ENCODE data around the gene C1orf159. TPM values are rescaled to one million over a fixed set of nuclear protein-coding genes. Genes with fewer than 3 reads are reported as not detected.

C1orf159 gene
- polyA plus RNA-seq, 1 donor from 2014 or later, result 31.5 TPM

DNA sequence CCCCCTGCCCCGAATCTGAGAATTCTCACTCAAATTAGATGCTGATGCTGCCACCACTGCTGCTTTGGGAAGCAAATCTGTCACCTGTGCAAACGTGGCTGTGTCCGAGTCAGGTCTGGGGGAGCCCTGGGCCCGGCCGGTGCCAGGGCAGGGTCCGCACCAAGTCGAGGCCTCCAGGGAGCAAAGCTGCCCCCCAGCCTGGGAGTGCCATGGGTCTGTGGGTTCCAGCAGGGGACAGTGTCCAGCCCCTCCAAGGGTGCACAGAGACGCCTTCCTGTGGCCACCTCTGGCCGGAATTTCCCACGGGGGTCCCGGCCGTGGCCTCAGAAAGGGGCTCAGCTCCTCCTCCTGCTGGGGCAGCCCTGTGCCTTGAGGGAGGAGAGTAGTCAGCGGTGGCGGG is 30.1 kb upstream of the C1orf159 start:
- no peaks in the 10 kb centered on the region for H3K9me2 ChIP-seq (ENCODE audit: insufficient read depth, low read length)
- no peaks in the 10 kb centered on the region for H3K9me3 ChIP-seq (ENCODE audit: low read length)
- H3K27me3 ChIP-seq (ENCODE audit: insufficient read depth, low read depth, low read length), result no peaks in the 10 kb centered on the region
- H3K4me3 ChIP-seq (ENCODE audit: low read length), result no peak overlapping the region
- H3K79me2 ChIP-seq (replicated peaks; ENCODE audit: insufficient read depth, low read length), result no peaks in the 10 kb centered on the region
- no peak overlapping the region for H2AFZ ChIP-seq (ENCODE audit: low read depth, low read length)
- no peak overlapping the region for H3K27ac ChIP-seq (ENCODE audit: low read length)
- no peaks in the 10 kb centered on the region for H3K36me3 ChIP-seq (ENCODE audit: insufficient read depth, low read length)
- TF ChIP-seq POLR2AphosphoS5 (IDR thresholded peaks at IDR 0.05) (no peak), MXI1 (conservative IDR thresholded peaks at IDR 0.05; ENCODE audit: poor library complexity, severe bottlenecking) (no peak), TAF1 (IDR thresholded peaks at IDR 0.05; ENCODE audit: low read depth) (no peak), EZH2 (IDR thresholded peaks at IDR 0.05; ENCODE audit: borderline replicate concordance, insufficient read depth, low read length, poor library complexity, severe bottlenecking) (no peak), RAD21 (conservative IDR thresholded peaks at IDR 0.05) (no peak), EP300 (conservative IDR thresholded peaks at IDR 0.05; ENCODE audit: poor library complexity, severe bottlenecking) (no peak), SMC3 (conservative IDR thresholded peaks at IDR 0.05; ENCODE audit: poor library complexity) (no peak)
- TF ChIP-seq, protein P1, sequence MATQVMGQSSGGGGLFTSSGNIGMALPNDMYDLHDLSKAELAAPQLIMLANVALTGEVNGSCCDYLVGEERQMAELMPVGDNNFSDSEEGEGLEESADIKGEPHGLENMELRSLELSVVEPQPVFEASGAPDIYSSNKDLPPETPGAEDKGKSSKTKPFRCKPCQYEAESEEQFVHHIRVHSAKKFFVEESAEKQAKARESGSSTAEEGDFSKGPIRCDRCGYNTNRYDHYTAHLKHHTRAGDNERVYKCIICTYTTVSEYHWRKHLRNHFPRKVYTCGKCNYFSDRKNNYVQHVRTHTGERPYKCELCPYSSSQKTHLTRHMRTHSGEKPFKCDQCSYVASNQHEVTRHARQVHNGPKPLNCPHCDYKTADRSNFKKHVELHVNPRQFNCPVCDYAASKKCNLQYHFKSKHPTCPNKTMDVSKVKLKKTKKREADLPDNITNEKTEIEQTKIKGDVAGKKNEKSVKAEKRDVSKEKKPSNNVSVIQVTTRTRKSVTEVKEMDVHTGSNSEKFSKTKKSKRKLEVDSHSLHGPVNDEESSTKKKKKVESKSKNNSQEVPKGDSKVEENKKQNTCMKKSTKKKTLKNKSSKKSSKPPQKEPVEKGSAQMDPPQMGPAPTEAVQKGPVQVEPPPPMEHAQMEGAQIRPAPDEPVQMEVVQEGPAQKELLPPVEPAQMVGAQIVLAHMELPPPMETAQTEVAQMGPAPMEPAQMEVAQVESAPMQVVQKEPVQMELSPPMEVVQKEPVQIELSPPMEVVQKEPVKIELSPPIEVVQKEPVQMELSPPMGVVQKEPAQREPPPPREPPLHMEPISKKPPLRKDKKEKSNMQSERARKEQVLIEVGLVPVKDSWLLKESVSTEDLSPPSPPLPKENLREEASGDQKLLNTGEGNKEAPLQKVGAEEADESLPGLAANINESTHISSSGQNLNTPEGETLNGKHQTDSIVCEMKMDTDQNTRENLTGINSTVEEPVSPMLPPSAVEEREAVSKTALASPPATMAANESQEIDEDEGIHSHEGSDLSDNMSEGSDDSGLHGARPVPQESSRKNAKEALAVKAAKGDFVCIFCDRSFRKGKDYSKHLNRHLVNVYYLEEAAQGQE (IDR thresholded peaks at IDR 0.05; ENCODE audit: borderline replicate concordance), result no peak
- TF ChIP-seq, protein P2, sequence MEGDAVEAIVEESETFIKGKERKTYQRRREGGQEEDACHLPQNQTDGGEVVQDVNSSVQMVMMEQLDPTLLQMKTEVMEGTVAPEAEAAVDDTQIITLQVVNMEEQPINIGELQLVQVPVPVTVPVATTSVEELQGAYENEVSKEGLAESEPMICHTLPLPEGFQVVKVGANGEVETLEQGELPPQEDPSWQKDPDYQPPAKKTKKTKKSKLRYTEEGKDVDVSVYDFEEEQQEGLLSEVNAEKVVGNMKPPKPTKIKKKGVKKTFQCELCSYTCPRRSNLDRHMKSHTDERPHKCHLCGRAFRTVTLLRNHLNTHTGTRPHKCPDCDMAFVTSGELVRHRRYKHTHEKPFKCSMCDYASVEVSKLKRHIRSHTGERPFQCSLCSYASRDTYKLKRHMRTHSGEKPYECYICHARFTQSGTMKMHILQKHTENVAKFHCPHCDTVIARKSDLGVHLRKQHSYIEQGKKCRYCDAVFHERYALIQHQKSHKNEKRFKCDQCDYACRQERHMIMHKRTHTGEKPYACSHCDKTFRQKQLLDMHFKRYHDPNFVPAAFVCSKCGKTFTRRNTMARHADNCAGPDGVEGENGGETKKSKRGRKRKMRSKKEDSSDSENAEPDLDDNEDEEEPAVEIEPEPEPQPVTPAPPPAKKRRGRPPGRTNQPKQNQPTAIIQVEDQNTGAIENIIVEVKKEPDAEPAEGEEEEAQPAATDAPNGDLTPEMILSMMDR (IDR thresholded peaks at IDR 0.05; ENCODE audit: poor library complexity, severe bottlenecking), result no peak
- H3K4me2 ChIP-seq (ENCODE audit: low read length), result no peak overlapping the region
- no peaks in the 10 kb centered on the region for H4K20me1 ChIP-seq (ENCODE audit: insufficient read depth)
- no peak overlapping the region for H3K9ac ChIP-seq (ENCODE audit: low read length)
- H3F3A ChIP-seq (ENCODE audit: insufficient read depth, low read length, poor library complexity, severe bottlenecking), result no peaks in the 10 kb centered on the region

DNA sequence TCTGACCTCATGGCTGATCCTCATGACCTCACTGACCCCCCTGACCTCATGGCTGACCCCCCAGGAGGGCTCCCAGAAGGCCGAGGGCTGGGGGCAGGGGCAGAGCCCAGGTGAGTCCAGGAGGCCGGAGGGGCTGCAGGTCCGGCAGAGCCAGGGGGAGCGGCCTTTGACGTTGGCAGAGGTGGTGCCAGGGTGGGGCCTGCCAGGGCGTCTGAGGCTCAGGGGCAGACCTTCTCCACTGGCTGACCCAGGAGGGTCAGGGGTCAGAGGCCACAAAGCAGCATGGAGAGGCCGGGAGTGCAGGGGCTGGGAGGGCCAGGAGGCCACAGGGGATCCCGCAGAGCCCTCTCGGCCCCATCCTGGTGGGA is 29.6 kb upstream of the C1orf159 start:
- H3K9ac ChIP-seq (ENCODE audit: low read length), result no peak overlapping the region
- no peaks in the 10 kb centered on the region for H3K9me3 ChIP-seq (ENCODE audit: low read length)
- H2AFZ ChIP-seq (ENCODE audit: low read depth, low read length), result no peak overlapping the region
- no peak for TF ChIP-seq RAD21 (conservative IDR thresholded peaks at IDR 0.05)
- no peak for TF ChIP-seq POLR2AphosphoS5 (IDR thresholded peaks at IDR 0.05)
- no peak for TF ChIP-seq SMC3 (conservative IDR thresholded peaks at IDR 0.05; ENCODE audit: poor library complexity)
- no peak for TF ChIP-seq TAF1 (IDR thresholded peaks at IDR 0.05; ENCODE audit: low read depth)
- TF ChIP-seq, protein P2 (IDR thresholded peaks at IDR 0.05; ENCODE audit: poor library complexity, severe bottlenecking), result no peak
- TF ChIP-seq EZH2 (IDR thresholded peaks at IDR 0.05; ENCODE audit: borderline replicate concordance, insufficient read depth, low read length, poor library complexity, severe bottlenecking), result no peak
- TF ChIP-seq, protein P1 (IDR thresholded peaks at IDR 0.05; ENCODE audit: borderline replicate concordance), result no peak
- TF ChIP-seq EP300 (conservative IDR thresholded peaks at IDR 0.05; ENCODE audit: poor library complexity, severe bottlenecking), result no peak
- TF ChIP-seq MXI1 (conservative IDR thresholded peaks at IDR 0.05; ENCODE audit: poor library complexity, severe bottlenecking), result no peak
- H3K27me3 ChIP-seq (ENCODE audit: insufficient read depth, low read depth, low read length), result no peaks in the 10 kb centered on the region
- H3K36me3 ChIP-seq (ENCODE audit: insufficient read depth, low read length), result no peaks in the 10 kb centered on the region
- H3F3A ChIP-seq (ENCODE audit: insufficient read depth, low read length, poor library complexity, severe bottlenecking), result no peaks in the 10 kb centered on the region
- no peaks in the 10 kb centered on the region for H3K79me2 ChIP-seq (replicated peaks; ENCODE audit: insufficient read depth, low read length)
- no peaks in the 10 kb centered on the region for H4K20me1 ChIP-seq (ENCODE audit: insufficient read depth)
- no peak overlapping the region for H3K27ac ChIP-seq (ENCODE audit: low read length)
- no peak overlapping the region for H3K4me2 ChIP-seq (ENCODE audit: low read length)
- H3K9me2 ChIP-seq (ENCODE audit: insufficient read depth, low read length), result no peaks in the 10 kb centered on the region
- H3K4me3 ChIP-seq (ENCODE audit: low read length), result no peak overlapping the region

Data from neural cell (in vitro differentiated cells).